ENCODE measurements around the gene AUTS2. TPM values are rescaled to one million over a fixed set of nuclear protein-coding genes. Genes with fewer than 3 reads are reported as not detected.
A peak's percentile ranks its signal among the peaks of the same experiment; 100 is the strongest.

The AUTS2 gene
- total and polyA plus RNA-seq, 9 of the 15 experiments (the other 6 are each of a cell fraction or from before 2014, with no cell fraction given), result 0.58 TPM; not detected in 8

GRCh38 chr7:70376561-70377031 is 778.3 kb downstream of the AUTS2 start (continued):
- no peak for TF ChIP-seq CC2D1A (IDR thresholded peaks at IDR 0.05)
- TF ChIP-seq BRD9 (IDR thresholded peaks at IDR 0.05; ENCODE audit: low read depth, partially characterized antibody), result no peak
- TF ChIP-seq TRIM24 (IDR thresholded peaks at IDR 0.05), result peak in 1 of 2 experiments; percentile 35; a peak in 1 of 4 replicates
- no peak for TF ChIP-seq EP400 (IDR thresholded peaks at IDR 0.05)
- TF ChIP-seq RBM34 (IDR thresholded peaks at IDR 0.05; ENCODE audit: borderline replicate concordance, insufficient read depth, low read length), result no peak
- TF ChIP-seq MCM3 (IDR thresholded peaks at IDR 0.05), result no peak
- no peak for TF ChIP-seq BRF1 (IDR thresholded peaks at IDR 0.05; ENCODE audit: borderline replicate concordance, extremely low read depth, insufficient read length)
- TF ChIP-seq HES1 (IDR thresholded peaks at IDR 0.05; ENCODE audit: low read depth), result 0 out of 2 replicates have a peak, but pooled peaks have one; percentile 38
- no peak for TF ChIP-seq CREB3 (tag; conservative IDR thresholded peaks at IDR 0.05; ENCODE audit: low read depth)
- no peak for TF ChIP-seq CEBPG (CRISPR knock-in tag; IDR thresholded peaks at IDR 0.05)
- TF ChIP-seq CEBPG (tag; conservative IDR thresholded peaks at IDR 0.05 in 1 of 2, IDR thresholded peaks at IDR 0.05 in 1 of 2), result peak; percentile 32 to 77; a peak in 3 of 4 replicates
- TF ChIP-seq POLR2G (IDR thresholded peaks at IDR 0.05; ENCODE audit: low read depth, low read length), result no peak
- no peak for TF ChIP-seq RCOR1 (IDR thresholded peaks at IDR 0.05; ENCODE audit: borderline replicate concordance in 1 of 2, low read depth in 2 of 2, low read length in 2 of 2)
- no peak for TF ChIP-seq HDAC3 (IDR thresholded peaks at IDR 0.05; ENCODE audit: borderline replicate concordance, partially characterized antibody)
- TF ChIP-seq ATF7 (IDR thresholded peaks at IDR 0.05), result peak; percentile 25; the same call in 1 of the 2 replicates
- no peak for TF ChIP-seq LARP7 (IDR thresholded peaks at IDR 0.05)
- TF ChIP-seq NFE2 (IDR thresholded peaks at IDR 0.05; ENCODE audit: low read depth), result no peak
- no peak for TF ChIP-seq TCFL5 (CRISPR knock-in tag; conservative IDR thresholded peaks at IDR 0.05)
- TF ChIP-seq, protein P1, sequence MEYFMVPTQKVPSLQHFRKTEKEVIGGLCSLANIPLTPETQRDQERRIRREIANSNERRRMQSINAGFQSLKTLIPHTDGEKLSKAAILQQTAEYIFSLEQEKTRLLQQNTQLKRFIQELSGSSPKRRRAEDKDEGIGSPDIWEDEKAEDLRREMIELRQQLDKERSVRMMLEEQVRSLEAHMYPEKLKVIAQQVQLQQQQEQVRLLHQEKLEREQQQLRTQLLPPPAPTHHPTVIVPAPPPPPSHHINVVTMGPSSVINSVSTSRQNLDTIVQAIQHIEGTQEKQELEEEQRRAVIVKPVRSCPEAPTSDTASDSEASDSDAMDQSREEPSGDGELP (CRISPR knock-in tag; IDR thresholded peaks at IDR 0.05; ENCODE audit: borderline replicate concordance), result no peak
- TF ChIP-seq ZEB2 (IDR thresholded peaks at IDR 0.05), result peak; percentile 49; the same call in 1 of the 2 replicates
- TF ChIP-seq CTBP1 (IDR thresholded peaks at IDR 0.05; ENCODE audit: borderline replicate concordance), result 0 out of 2 replicates have a peak, but pooled peaks have one; percentile 38
- TF ChIP-seq EWSR1 (IDR thresholded peaks at IDR 0.05; ENCODE audit: borderline replicate concordance, low read depth, partially characterized antibody), result no peak
- TF ChIP-seq UBTF (IDR thresholded peaks at IDR 0.05; ENCODE audit: borderline replicate concordance in 1 of 2, low read depth in 2 of 2, low read length in 2 of 2), result no peak
- no peak for TF ChIP-seq FIP1L1 (IDR thresholded peaks at IDR 0.05; ENCODE audit: low read depth, low read length, poor library complexity, severe bottlenecking)
- TF ChIP-seq ZNF24 (IDR thresholded peaks at IDR 0.05), result no peak
- no peak for TF ChIP-seq ZNF140 (CRISPR knock-in tag; IDR thresholded peaks at IDR 0.05)
- TF ChIP-seq ZNF778 (CRISPR knock-in tag; IDR thresholded peaks at IDR 0.05), result no peak
